GM20000 (cell line): ENCODE data around the gene MYO6.
"Not testable (repeated sequence)": the region's sequence is repeated elsewhere in the genome, so short reads cannot be mapped to it uniquely, and the experiment has no call there.

Source experiments
- DNase-seq: peaks from one replicate; pipeline ENCODE4 v3.0.0; 2012; ENCODE audit warnings: low spot score
- CTCF ChIP-seq: IDR thresholded peaks from 2 replicates; pipeline ENCODE4 v1.5.1; 2012; ENCODE audit warnings: mild to moderate bottlenecking, control low read depth; ENCODE audit errors: extremely low read depth, missing control alignments

The MYO6 gene

GRCh38 chr6:75748743-75749538 is at the start of gene MYO6:
MYO6 (plus strand) TSS chr6:75749239; CDS start chr6:75817548, 68,309 bp downstream.
- TF ChIP-seq CTCF, result no peak
- DNase-seq, result peak; percentile 91

GRCh38 chr6:75708334-75708733 is 40.7 kb upstream of the MYO6 start:
- DNase-seq, result not testable (repeated sequence)

GRCh38 chr6:75711173-75711572 is 37.9 kb upstream of the MYO6 start:
- TF ChIP-seq CTCF, result no peak
- no peak for DNase-seq

- DNase-seq, result no peak
- no peak for TF ChIP-seq CTCF
Observed at GRCh38 chr6:75719133-75719532, 29.9 kb upstream of the MYO6 start.

DNA sequence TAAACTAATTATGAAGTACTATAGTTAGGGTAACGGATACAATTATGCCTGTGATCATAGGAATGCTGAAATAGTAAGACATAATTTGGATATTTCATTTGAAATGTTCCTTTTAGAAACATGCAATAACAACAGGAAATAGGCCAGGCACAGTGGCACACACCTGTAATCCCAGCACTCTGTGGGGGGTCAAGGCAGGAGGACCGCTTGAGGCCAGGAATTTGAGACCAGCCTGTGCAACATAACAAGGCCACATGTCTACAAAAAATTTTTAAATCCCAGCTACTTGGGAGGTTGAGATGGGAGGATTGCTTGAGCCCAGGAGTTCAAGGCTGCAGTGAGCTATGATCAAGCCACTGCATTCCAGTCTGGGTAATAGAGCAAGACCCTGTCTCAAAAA is 25.7 kb upstream of the MYO6 start:
- TF ChIP-seq CTCF, result no peak
- DNase-seq, result no peak

DNA sequence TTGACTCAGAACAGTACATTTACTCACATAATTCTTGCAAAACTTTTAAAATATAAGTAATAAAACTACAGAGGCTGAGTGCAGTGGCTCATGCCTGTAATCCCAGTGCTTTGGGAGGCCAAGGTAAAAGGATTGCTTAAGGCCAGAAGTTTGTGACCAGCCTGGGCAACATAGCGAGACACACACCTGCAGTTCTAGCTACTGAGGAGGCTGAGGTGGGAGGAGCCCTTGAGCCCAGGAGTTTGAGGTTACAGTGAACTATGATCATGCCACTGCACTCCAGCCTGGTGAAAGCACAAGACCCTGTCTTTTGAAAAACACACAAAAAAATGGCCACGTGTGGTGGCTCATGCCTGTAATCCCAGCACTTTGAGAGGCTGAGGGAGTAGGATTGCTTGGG is 21.8 kb upstream of the MYO6 start:
- no peak for DNase-seq
- no peak for TF ChIP-seq CTCF

GRCh38 chr6:75731029-75731428 is 18.0 kb upstream of the MYO6 start:
- DNase-seq, result not testable (repeated sequence)

DNA sequence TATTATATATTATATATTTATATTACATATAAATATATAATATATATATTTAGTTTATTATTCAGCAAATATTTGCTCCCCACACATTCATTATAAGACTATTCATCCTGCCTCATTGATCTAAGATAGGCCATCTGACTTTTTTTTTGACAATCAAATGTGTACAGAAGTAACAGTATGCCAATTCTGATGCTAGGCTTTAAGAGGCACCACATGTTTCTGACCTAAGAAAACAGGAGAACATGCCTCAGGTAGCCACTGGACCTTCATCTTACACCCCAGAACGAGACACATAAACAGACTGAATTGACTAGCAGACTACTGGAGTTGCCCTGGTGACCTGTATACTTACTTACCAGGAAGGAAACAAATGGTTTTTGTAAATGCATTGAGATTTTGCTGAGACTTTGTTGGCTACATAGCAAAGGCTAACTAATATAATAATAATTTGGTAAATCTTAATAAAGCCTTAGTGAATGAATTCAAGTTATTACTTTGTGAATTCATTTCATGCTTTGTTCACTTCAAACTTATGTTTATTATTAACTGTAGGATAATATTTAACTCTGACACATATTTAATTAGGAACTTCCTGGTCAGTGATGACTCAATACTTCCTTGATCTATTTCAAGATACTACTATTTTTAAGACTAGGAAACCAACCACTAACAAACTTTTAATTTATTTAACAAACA is 13.4 kb upstream of the MYO6 start:
- peak; percentile 20 for DNase-seq
- no peak for TF ChIP-seq CTCF
